Measurements from ENCODE around the gene MYO1G.

- TF ChIP-seq GATA3 (IDR thresholded peaks at IDR 0.05; ENCODE audit: low read depth, low read length) (no peak), GATA2 (IDR thresholded peaks at IDR 0.05; ENCODE audit: low read depth, low read length) (no peak)
Observed at GRCh38 chr7:44974549-44974948, 4.3 kb downstream of the MYO1G start.

Data from SH-SY5Y (cell line).